Endothelial cell of umbilical vein (primary cell): Measurements from ENCODE around the gene CEP85.

Experiments used
- MYC ChIP-seq: IDR thresholded peaks from one replicate; pipeline ENCODE4 v1.6.1; 2011; ENCODE audit warnings: mild to moderate bottlenecking, low read depth, low read length
- POLR2A ChIP-seq: IDR thresholded peaks from 2 replicates; pipeline ENCODE4 v1.6.1; 2012; ENCODE audit warnings: low read depth, mild to moderate bottlenecking, control low read depth, low read length
- POLR2AphosphoS5 ChIP-seq: IDR thresholded peaks from 2 replicates; pipeline ENCODE4 v1.6.1; 2012; ENCODE audit warnings: low read depth, mild to moderate bottlenecking, control low read depth, low read length, moderate library complexity; ENCODE audit not compliant: insufficient read depth
- TF ChIP-seq, protein P1 (sequence below), 2 donors: IDR thresholded peaks; 1 replicate in 1 of 2; 2 replicates in 1 of 2; pipeline ENCODE4 v1.5.1; 2011; ENCODE audit warnings: low read length in 2 of 2, mild to moderate bottlenecking in 2 of 2, moderate library complexity in 2 of 2, control low read depth in 1 of 2, inconsistent platforms in 1 of 2, low read depth in 1 of 2; ENCODE audit not compliant: insufficient read depth in 1 of 2; ENCODE audit errors: extremely low read depth in 1 of 2
- TF ChIP-seq, protein P2 (sequence below): IDR thresholded peaks from 2 replicates; pipeline ENCODE4 v1.6.1; 2011; ENCODE audit not compliant: insufficient read depth, insufficient read length

DNA sequence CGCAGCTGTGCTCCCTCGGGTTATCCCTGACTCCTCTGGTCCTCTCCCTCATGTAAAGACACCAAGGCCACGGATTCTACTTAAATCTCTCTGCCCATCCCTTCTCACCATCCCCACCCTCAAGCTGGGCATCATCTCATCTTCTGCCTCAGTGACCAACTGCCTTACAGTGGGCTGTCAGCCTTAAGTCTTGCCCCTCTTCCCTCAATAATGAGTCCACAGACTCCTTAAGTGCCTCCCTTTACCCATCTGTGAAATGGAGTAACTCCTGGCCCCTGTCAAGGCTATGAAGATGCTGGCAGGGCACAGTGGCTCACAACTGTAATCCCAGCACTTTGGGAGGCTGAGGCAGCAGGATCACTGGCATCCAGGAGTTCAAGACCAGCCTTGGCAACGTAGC is 57.9 kb downstream of the CEP85 start:
- TF ChIP-seq POLR2A (no peak), MYC (no peak), POLR2AphosphoS5 (no peak)
- TF ChIP-seq, protein P1, sequence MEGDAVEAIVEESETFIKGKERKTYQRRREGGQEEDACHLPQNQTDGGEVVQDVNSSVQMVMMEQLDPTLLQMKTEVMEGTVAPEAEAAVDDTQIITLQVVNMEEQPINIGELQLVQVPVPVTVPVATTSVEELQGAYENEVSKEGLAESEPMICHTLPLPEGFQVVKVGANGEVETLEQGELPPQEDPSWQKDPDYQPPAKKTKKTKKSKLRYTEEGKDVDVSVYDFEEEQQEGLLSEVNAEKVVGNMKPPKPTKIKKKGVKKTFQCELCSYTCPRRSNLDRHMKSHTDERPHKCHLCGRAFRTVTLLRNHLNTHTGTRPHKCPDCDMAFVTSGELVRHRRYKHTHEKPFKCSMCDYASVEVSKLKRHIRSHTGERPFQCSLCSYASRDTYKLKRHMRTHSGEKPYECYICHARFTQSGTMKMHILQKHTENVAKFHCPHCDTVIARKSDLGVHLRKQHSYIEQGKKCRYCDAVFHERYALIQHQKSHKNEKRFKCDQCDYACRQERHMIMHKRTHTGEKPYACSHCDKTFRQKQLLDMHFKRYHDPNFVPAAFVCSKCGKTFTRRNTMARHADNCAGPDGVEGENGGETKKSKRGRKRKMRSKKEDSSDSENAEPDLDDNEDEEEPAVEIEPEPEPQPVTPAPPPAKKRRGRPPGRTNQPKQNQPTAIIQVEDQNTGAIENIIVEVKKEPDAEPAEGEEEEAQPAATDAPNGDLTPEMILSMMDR (IDR thresholded peaks at IDR 0.05; ENCODE audit: extremely low read depth in 1 of 2, insufficient read depth in 1 of 2, low read depth in 1 of 2, low read length in 2 of 2): no peak
- TF ChIP-seq, protein P2, sequence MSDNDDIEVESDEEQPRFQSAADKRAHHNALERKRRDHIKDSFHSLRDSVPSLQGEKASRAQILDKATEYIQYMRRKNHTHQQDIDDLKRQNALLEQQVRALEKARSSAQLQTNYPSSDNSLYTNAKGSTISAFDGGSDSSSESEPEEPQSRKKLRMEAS: no peak
